Measurements from ENCODE around the gene MLYCD.

GRCh38 chr16:83900571-83900970, 1.7 kb downstream of the MLYCD start:
- TF ChIP-seq CTCF (IDR thresholded peaks at IDR 0.05) = no peak
- no peak for TF ChIP-seq POLR2A (IDR thresholded peaks at IDR 0.05)

Measured in right lobe of liver (tissue), 4 donors.